ENCODE results near the gene UBE3C.

DNA sequence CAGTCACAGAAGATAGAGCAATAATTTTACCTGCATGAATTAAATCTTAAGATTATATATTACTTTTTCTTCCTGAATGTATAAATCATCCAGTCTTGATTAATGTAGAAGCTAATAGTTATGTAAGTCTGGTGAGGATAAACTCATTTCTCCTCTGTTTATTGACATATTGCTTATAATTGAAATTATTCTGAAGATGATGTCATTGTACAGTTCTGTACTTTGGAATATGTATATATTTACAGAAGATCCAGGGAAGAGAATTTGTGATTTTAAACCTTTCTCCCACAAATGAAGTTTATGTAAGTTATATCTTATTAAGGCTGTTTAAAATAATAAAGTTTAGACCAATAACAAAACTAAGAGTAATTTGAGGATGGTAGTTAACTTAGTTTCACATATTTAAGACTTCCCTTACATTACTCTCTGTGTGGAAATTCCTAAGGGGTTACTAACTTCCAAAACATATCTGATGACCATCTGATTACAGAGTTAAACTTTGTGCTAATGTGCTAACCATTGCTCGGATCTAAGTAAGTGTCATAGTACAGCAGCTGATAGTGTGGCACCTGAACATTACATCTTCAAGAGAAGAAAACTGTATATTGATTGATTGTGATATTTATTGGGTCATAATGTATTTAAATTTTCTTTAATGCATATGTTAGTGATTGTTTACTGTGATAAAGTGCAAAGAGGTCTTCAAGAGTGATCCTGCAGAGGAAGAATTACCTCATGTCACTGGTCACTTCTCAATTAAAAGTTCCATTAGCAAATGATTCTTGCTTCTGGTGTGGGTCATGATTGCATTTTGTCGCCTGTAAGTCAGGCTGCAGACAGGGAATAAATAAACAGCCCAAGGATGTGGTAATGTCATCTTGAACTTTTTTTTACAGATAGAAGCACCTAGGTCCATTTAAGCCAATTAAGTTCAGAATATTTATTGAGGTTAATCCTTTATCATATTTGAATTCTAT is 96.9 kb downstream of the UBE3C start:
- TF ChIP-seq, protein P1, sequence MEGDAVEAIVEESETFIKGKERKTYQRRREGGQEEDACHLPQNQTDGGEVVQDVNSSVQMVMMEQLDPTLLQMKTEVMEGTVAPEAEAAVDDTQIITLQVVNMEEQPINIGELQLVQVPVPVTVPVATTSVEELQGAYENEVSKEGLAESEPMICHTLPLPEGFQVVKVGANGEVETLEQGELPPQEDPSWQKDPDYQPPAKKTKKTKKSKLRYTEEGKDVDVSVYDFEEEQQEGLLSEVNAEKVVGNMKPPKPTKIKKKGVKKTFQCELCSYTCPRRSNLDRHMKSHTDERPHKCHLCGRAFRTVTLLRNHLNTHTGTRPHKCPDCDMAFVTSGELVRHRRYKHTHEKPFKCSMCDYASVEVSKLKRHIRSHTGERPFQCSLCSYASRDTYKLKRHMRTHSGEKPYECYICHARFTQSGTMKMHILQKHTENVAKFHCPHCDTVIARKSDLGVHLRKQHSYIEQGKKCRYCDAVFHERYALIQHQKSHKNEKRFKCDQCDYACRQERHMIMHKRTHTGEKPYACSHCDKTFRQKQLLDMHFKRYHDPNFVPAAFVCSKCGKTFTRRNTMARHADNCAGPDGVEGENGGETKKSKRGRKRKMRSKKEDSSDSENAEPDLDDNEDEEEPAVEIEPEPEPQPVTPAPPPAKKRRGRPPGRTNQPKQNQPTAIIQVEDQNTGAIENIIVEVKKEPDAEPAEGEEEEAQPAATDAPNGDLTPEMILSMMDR (IDR thresholded peaks at IDR 0.05; ENCODE audit: low read depth, low read length, poor library complexity, severe bottlenecking): no peak
- TF ChIP-seq EZH2phosphoT487 (IDR thresholded peaks at IDR 0.05; ENCODE audit: borderline replicate concordance, low read length): no peak

Measured in DOHH2 (cell line).